Activated T-cell treated with anti-CD3 and anti-CD28 coated beads, Interleukin-2, amount 50 U/mL, for 24 hours (primary cell): ENCODE measurements around the gene LPCAT2.

Source experiments
- DNase-seq: peaks from one replicate; pipeline ENCODE4 v3.0.0-alpha.2; 2020
- H3K27ac Mint-ChIP-seq: 2 replicates; pipeline ENCODE4 v1.8.0; 2020; ENCODE audit warnings: mild to moderate bottlenecking, mixed read lengths
- H3K27me3 Mint-ChIP-seq: 2 replicates; pipeline ENCODE4 v1.8.0; 2020; ENCODE audit warnings: mixed read lengths
- H3K36me3 Mint-ChIP-seq: 2 replicates; pipeline ENCODE4 v1.8.0; 2020; ENCODE audit warnings: low read depth, mixed read lengths
- H3K4me1 Mint-ChIP-seq: 2 replicates; pipeline ENCODE4 v1.8.0; 2020; ENCODE audit warnings: low read depth, mixed read lengths
- H3K4me3 Mint-ChIP-seq: 2 replicates; pipeline ENCODE4 v1.8.0; 2020; ENCODE audit warnings: mild to moderate bottlenecking, moderate library complexity, mixed read lengths
- H3K9me3 Mint-ChIP-seq: 2 replicates; pipeline ENCODE4 v1.8.0; 2020; ENCODE audit warnings: mixed read lengths

LPCAT2 gene

GRCh38 chr16:55539488-55539887 is 30.6 kb downstream of the LPCAT2 start:
- no peaks in the 10 kb centered on the region for H3K9me3 Mint-ChIP-seq
- H3K4me3 Mint-ChIP-seq, result no peak overlapping the region
- H3K27ac Mint-ChIP-seq, result no peak overlapping the region
- no peak for DNase-seq
- peaks cover 8% of the 10 kb centered on the region for H3K27me3 Mint-ChIP-seq
- no peaks in the 10 kb centered on the region for H3K36me3 Mint-ChIP-seq
- H3K4me1 Mint-ChIP-seq, result no peaks in the 10 kb centered on the region

- H3K27me3 Mint-ChIP-seq, result peaks cover 5% of the 10 kb centered on the region
- no peak for DNase-seq
- no peaks in the 10 kb centered on the region for H3K9me3 Mint-ChIP-seq
- H3K4me3 Mint-ChIP-seq, result no peak overlapping the region
- no peaks in the 10 kb centered on the region for H3K4me1 Mint-ChIP-seq
- no peak overlapping the region for H3K27ac Mint-ChIP-seq
- H3K36me3 Mint-ChIP-seq, result no peaks in the 10 kb centered on the region
Measured at GRCh38 chr16:55540221-55540620, 31.3 kb downstream of the LPCAT2 start.

GRCh38 chr16:55542459-55543082 is 33.7 kb downstream of the LPCAT2 start:
- Mint-ChIP-seq H3K4me1 (no peaks in the 10 kb centered on the region), H3K36me3 (no peaks in the 10 kb centered on the region), H3K4me3 (no peak overlapping the region), H3K9me3 (no peaks in the 10 kb centered on the region), H3K27me3 (peaks cover 2% of the 10 kb centered on the region), H3K27ac (no peak overlapping the region)
- DNase-seq, result no peak

- no peak overlapping the region for H3K27ac Mint-ChIP-seq
- no peaks in the 10 kb centered on the region for H3K9me3 Mint-ChIP-seq
- H3K36me3 Mint-ChIP-seq, result no peaks in the 10 kb centered on the region
- no peak for DNase-seq
- H3K27me3 Mint-ChIP-seq, result peaks cover 2% of the 10 kb centered on the region
- H3K4me1 Mint-ChIP-seq, result no peaks in the 10 kb centered on the region
- H3K4me3 Mint-ChIP-seq, result no peak overlapping the region
Measured at GRCh38 chr16:55543472-55543871, 34.6 kb downstream of the LPCAT2 start.

- H3K27me3 Mint-ChIP-seq, result peaks cover 3% of the 10 kb centered on the region
- no peak for DNase-seq
Measured at GRCh38 chr16:55552621-55553020, 43.7 kb downstream of the LPCAT2 start.

GRCh38 chr16:55555436-55555835 is 46.6 kb downstream of the LPCAT2 start:
- no peak for DNase-seq
- Mint-ChIP-seq H3K4me3 (no peak overlapping the region), H3K27me3 (peaks cover 3% of the 10 kb centered on the region), H3K4me1 (no peaks in the 10 kb centered on the region), H3K9me3 (no peaks in the 10 kb centered on the region), H3K36me3 (no peaks in the 10 kb centered on the region), H3K27ac (no peak overlapping the region)

More at GRCh38 chr16:55552621-55553020, 43.7 kb downstream of the LPCAT2 start:
- Mint-ChIP-seq H3K9me3 (no peaks in the 10 kb centered on the region), H3K4me3 (no peak overlapping the region), H3K27ac (no peak overlapping the region), H3K4me1 (no peaks in the 10 kb centered on the region), H3K36me3 (no peaks in the 10 kb centered on the region)

- H3K9me3 Mint-ChIP-seq, result no peaks in the 10 kb centered on the region
- no peaks in the 10 kb centered on the region for H3K36me3 Mint-ChIP-seq
- peaks cover 3% of the 10 kb centered on the region for H3K27me3 Mint-ChIP-seq
- H3K4me1 Mint-ChIP-seq, result no peaks in the 10 kb centered on the region
- H3K4me3 Mint-ChIP-seq, result no peak overlapping the region
- no peak overlapping the region for H3K27ac Mint-ChIP-seq
- no peak for DNase-seq
Measured at GRCh38 chr16:55557186-55557585, 48.3 kb downstream of the LPCAT2 start.

- H3K27ac Mint-ChIP-seq, result no peak overlapping the region
- H3K4me1 Mint-ChIP-seq, result no peaks in the 10 kb centered on the region
- H3K9me3 Mint-ChIP-seq, result no peaks in the 10 kb centered on the region
- no peaks in the 10 kb centered on the region for H3K36me3 Mint-ChIP-seq
- DNase-seq, result no peak
- no peak overlapping the region for H3K4me3 Mint-ChIP-seq
- peaks cover 11% of the 10 kb centered on the region for H3K27me3 Mint-ChIP-seq
Measured at GRCh38 chr16:55559233-55559632, 50.4 kb downstream of the LPCAT2 start.

- no peak overlapping the region for H3K4me3 Mint-ChIP-seq
- H3K36me3 Mint-ChIP-seq, result no peaks in the 10 kb centered on the region
- DNase-seq, result no peak
- H3K27me3 Mint-ChIP-seq, result peaks cover 11% of the 10 kb centered on the region
- no peak overlapping the region for H3K27ac Mint-ChIP-seq
- H3K9me3 Mint-ChIP-seq, result no peaks in the 10 kb centered on the region
- H3K4me1 Mint-ChIP-seq, result no peaks in the 10 kb centered on the region
Measured at GRCh38 chr16:55559933-55560516, 51.2 kb downstream of the LPCAT2 start.

- no peaks in the 10 kb centered on the region for H3K36me3 Mint-ChIP-seq
- H3K27ac Mint-ChIP-seq, result no peak overlapping the region
- no peaks in the 10 kb centered on the region for H3K9me3 Mint-ChIP-seq
- no peak for DNase-seq
- peaks cover 11% of the 10 kb centered on the region for H3K27me3 Mint-ChIP-seq
- no peaks in the 10 kb centered on the region for H3K4me1 Mint-ChIP-seq
- H3K4me3 Mint-ChIP-seq, result no peak overlapping the region
Measured at GRCh38 chr16:55561319-55561848, 52.5 kb downstream of the LPCAT2 start.

- DNase-seq, result no peak
- H3K36me3 Mint-ChIP-seq, result no peaks in the 10 kb centered on the region
- no peak overlapping the region for H3K27ac Mint-ChIP-seq
- H3K4me1 Mint-ChIP-seq, result no peaks in the 10 kb centered on the region
- no peak overlapping the region for H3K4me3 Mint-ChIP-seq
- H3K9me3 Mint-ChIP-seq, result no peaks in the 10 kb centered on the region
- peaks cover 11% of the 10 kb centered on the region for H3K27me3 Mint-ChIP-seq
Measured at GRCh38 chr16:55562936-55563335, 54.1 kb downstream of the LPCAT2 start.

- Mint-ChIP-seq H3K36me3 (no peaks in the 10 kb centered on the region), H3K9me3 (no peaks in the 10 kb centered on the region), H3K27me3 (peaks cover 11% of the 10 kb centered on the region), H3K4me3 (no peak overlapping the region), H3K4me1 (no peaks in the 10 kb centered on the region), H3K27ac (no peak overlapping the region)
- no peak for DNase-seq
Measured at GRCh38 chr16:55563797-55564196, 54.9 kb downstream of the LPCAT2 start.

- Mint-ChIP-seq H3K9me3 (no peaks in the 10 kb centered on the region), H3K4me3 (no peak overlapping the region), H3K4me1 (no peaks in the 10 kb centered on the region), H3K36me3 (no peaks in the 10 kb centered on the region), H3K27me3 (peaks cover 11% of the 10 kb centered on the region), H3K27ac (no peak overlapping the region)
- no peak for DNase-seq
Measured at GRCh38 chr16:55565086-55565485, 56.2 kb downstream of the LPCAT2 start.

GRCh38 chr16:55566432-55567175 is 57.7 kb downstream of the LPCAT2 start, which contains the start of gene CAPNS2:
CAPNS2 (plus strand) TSS chr16:55566684; CDS start chr16:55566757, 73 bp downstream.
- Mint-ChIP-seq H3K27ac (no peak within 1 kb of the TSS), H3K4me1 (no peaks in the 10 kb centered on the region), H3K27me3 (peaks cover 11% of the 10 kb centered on the region), H3K36me3 (no peaks in the 10 kb centered on the region), H3K4me3 (no peak within 1 kb of the TSS), H3K9me3 (no peaks in the 10 kb centered on the region)
- DNase-seq, result no peak

GRCh38 chr16:55567382-55567781 is 58.5 kb downstream of the LPCAT2 start:
- Mint-ChIP-seq H3K27ac (no peak overlapping the region), H3K4me1 (no peaks in the 10 kb centered on the region), H3K9me3 (no peaks in the 10 kb centered on the region), H3K27me3 (peaks cover 11% of the 10 kb centered on the region), H3K4me3 (no peak overlapping the region), H3K36me3 (no peaks in the 10 kb centered on the region)
- DNase-seq, result no peak
